CD8-positive, alpha-beta memory T cell (primary cell): ENCODE results near the gene ZP4. TPM values are rescaled to one million over a fixed set of nuclear protein-coding genes. Genes with fewer than 3 reads are reported as not detected.
A peak's percentile ranks its signal among the peaks of the same experiment; 100 is the strongest.

ENCODE experiments used
- CTCF ChIA-PET: fragments of 350-600 bp; sonication (Branson Sonifier 250); formaldehyde crosslinking; loops from one replicate; lab custom pipeline; 2021; ENCODE audit warnings: antibody characterized with exemption; lab: Charles Lee
- POLR2A ChIA-PET: fragments of 350-600 bp; sonication (Branson Sonifier 250); formaldehyde crosslinking; loops from one replicate; lab custom pipeline; 2021; ENCODE audit warnings: antibody characterized with exemption; lab: Charles Lee
- DNase-seq, 5 donors: peaks; one replicate each; pipeline versions ENCODE4 v3.0.0 to v3.0.0-alpha.2; 2020 to 2022; ENCODE audit warnings: mixed read lengths in 1 of 5
- H3K27ac ChIP-seq: one replicate; pipeline ENCODE4 v1.7.0; 2013; ENCODE audit warnings: low read depth, mild to moderate bottlenecking, low read length, moderate library complexity
- H3K27me3 ChIP-seq: 2 replicates; pipeline ENCODE4 v1.7.0; 2013; ENCODE audit warnings: low read length, mild to moderate bottlenecking; ENCODE audit not compliant: insufficient read depth, poor library complexity, severe bottlenecking
- H3K36me3 ChIP-seq: 2 replicates; pipeline ENCODE4 v1.7.0; 2013; ENCODE audit warnings: mild to moderate bottlenecking, low read length, moderate library complexity; ENCODE audit not compliant: insufficient read depth
- H3K4me1 ChIP-seq: 2 replicates; pipeline ENCODE4 v1.7.0; 2013; ENCODE audit warnings: mild to moderate bottlenecking, low read length, moderate library complexity; ENCODE audit not compliant: insufficient read depth
- H3K4me3 ChIP-seq: 2 replicates; pipeline ENCODE4 v1.7.0; 2013; ENCODE audit warnings: mild to moderate bottlenecking, low read length
- H3K9me3 ChIP-seq: 2 replicates; pipeline ENCODE4 v1.7.0; 2013; ENCODE audit warnings: mild to moderate bottlenecking, low read length
- H3K27ac Mint-ChIP-seq, 8 donors: one replicate each; pipeline ENCODE4 v1.8.0; 2020 to 2021; ENCODE audit warnings: mixed read lengths in 8 of 8, mild to moderate bottlenecking in 6 of 8, inconsistent platforms in 3 of 8, moderate library complexity in 3 of 8
- H3K27me3 Mint-ChIP-seq, 2 donors: one replicate each; pipeline ENCODE4 v1.8.0; 2020 to 2021; ENCODE audit warnings: mixed read lengths in 2 of 2, mild to moderate bottlenecking in 1 of 2, moderate library complexity in 1 of 2
- H3K36me3 Mint-ChIP-seq, 3 donors: one replicate each; pipeline ENCODE4 v1.8.0; 2020 to 2021; ENCODE audit warnings: mixed read lengths in 3 of 3, inconsistent platforms in 1 of 3, mild to moderate bottlenecking in 1 of 3
- H3K4me1 Mint-ChIP-seq, 3 donors: one replicate each; pipeline ENCODE4 v1.8.0; 2020 to 2021; ENCODE audit warnings: mixed read lengths in 3 of 3, inconsistent platforms in 1 of 3, mild to moderate bottlenecking in 1 of 3
- H3K4me3 Mint-ChIP-seq, 7 donors: one replicate each; pipeline ENCODE4 v1.8.0; 2020 to 2021; ENCODE audit warnings: mixed read lengths in 7 of 7, mild to moderate bottlenecking in 6 of 7, moderate library complexity in 4 of 7, inconsistent platforms in 2 of 7
- H3K9me3 Mint-ChIP-seq, 5 donors: one replicate each; pipeline ENCODE4 v1.8.0; 2020 to 2022; ENCODE audit warnings: mixed read lengths in 5 of 5, mild to moderate bottlenecking in 3 of 5, moderate library complexity in 2 of 5, inconsistent platforms in 1 of 5
- polyA plus RNA-seq: library from polyadenylated mRNA; unstranded; fragments of 300-500 nt; fragmentation: Illumina TruSeq; gene quantifications from one replicate; pipeline ENCODE4 v1.2.3, GENCODE V29; 2021
- total RNA-seq, 2 experiments: library from RNA; stranded (reverse); gene quantifications; one replicate each; pipeline ENCODE4 v1.2.3, GENCODE V29; 2021

ZP4 gene
- total and polyA plus RNA-seq, 3 experiments from 2014 or later = not detected

DNA sequence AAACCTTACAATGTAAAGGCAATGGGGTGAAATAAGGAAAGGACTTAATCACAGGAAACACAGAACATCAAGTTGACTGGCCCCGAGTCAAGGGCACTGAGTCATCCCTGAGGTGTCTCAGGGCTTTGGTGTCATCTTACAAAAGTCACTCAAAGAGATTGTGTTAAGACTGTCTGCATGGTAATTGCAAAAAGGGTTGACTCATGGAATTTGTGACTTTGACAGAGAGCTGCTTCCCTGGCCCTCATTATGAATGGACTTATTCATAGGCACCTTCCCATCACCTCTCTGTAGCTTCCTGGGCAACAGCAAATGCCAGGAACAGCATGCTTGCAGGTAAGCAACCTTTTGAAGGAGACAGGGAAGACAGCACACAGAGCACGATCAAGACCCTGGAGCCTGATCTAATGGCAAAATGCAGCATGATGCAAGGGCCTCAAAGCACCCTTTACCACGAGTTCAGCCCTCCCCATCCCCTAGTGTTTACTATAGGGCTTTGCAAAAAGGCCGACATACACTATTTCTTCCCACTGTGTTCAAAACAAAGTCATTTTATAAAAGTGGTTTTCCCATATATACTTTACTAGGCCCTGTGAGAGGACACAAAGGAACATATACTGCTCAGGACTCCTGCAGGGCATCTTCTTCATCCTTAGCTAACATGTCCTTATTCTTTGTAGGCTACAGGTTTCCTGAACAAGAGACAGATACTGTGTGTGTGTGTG is 17.1 kb downstream of the ZP4 start:
- ChIA-PET POLR2A (no interaction called here), CTCF (no interaction called here)
- Mint-ChIP-seq H3K4me3 (no peak overlapping the region), H3K4me1 (no peaks in the 10 kb centered on the region), H3K27me3 (no peaks in the 10 kb centered on the region), H3K27ac (no peak overlapping the region), H3K36me3 (no peaks in the 10 kb centered on the region), H3K9me3 (peaks cover 0 to 5% (median 2%) of the 10 kb centered on the region in 5 donors)
- H3K27ac ChIP-seq = no peak overlapping the region
- H3K4me1 ChIP-seq = no peaks in the 10 kb centered on the region
- no peak overlapping the region for H3K4me3 ChIP-seq
- no peak for DNase-seq
- H3K9me3 ChIP-seq = no peaks in the 10 kb centered on the region
- no peaks in the 10 kb centered on the region for H3K36me3 ChIP-seq
- H3K27me3 ChIP-seq = no peaks in the 10 kb centered on the region

DNA sequence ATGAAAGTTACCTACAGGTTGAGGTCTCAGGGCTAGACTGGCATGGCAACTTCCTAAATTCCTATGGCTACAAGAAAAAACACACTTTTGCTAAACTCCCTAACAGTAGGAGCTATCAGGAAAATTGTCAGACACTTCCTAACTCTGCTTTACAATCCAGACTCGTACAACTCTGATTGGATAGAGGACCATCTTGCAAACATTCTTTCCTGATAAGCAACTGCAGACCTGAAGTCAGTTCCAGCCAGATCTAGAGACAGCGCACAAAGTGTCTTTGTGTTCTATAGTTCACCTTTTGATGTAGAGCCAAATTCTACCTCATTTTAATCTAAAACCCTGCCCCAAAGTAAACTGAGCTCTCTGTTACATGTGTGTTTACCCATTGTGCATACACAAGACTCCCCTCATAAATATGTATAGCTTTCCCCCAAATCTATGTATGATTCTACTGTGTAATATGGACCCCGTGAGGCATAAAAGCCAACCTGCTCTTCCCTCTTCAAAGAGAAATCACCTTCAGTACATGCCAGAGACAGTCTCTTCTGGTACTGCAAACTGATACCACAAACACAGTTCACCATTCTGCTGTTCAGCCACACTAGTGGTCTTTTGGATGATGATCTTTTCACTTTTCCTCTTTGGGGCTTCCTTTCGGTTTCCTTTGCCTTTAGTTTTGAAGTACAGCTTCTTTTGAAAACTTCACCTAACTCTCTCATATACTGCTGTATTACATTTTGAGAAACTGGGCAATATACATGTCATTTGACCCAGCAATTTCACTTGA is 21.7 kb downstream of the ZP4 start:
- no peak overlapping the region for H3K4me3 Mint-ChIP-seq
- ChIA-PET CTCF (no interaction called here), POLR2A (no interaction called here)
- no peaks in the 10 kb centered on the region for H3K27me3 ChIP-seq
- H3K9me3 Mint-ChIP-seq = peaks cover 0 to 5% (median 2%) of the 10 kb centered on the region in 5 donors
- H3K36me3 Mint-ChIP-seq = no peaks in the 10 kb centered on the region
- H3K36me3 ChIP-seq = no peaks in the 10 kb centered on the region
- no peak for DNase-seq
- peaks cover 0 to 4% (median 2%) of the 10 kb centered on the region in 3 donors for H3K4me1 Mint-ChIP-seq
- no peak overlapping the region for H3K4me3 ChIP-seq
- H3K4me1 ChIP-seq = no peaks in the 10 kb centered on the region
- H3K27ac Mint-ChIP-seq = no peak overlapping the region
- no peak overlapping the region for H3K27ac ChIP-seq
- H3K9me3 ChIP-seq = no peaks in the 10 kb centered on the region
- no peaks in the 10 kb centered on the region for H3K27me3 Mint-ChIP-seq

DNA sequence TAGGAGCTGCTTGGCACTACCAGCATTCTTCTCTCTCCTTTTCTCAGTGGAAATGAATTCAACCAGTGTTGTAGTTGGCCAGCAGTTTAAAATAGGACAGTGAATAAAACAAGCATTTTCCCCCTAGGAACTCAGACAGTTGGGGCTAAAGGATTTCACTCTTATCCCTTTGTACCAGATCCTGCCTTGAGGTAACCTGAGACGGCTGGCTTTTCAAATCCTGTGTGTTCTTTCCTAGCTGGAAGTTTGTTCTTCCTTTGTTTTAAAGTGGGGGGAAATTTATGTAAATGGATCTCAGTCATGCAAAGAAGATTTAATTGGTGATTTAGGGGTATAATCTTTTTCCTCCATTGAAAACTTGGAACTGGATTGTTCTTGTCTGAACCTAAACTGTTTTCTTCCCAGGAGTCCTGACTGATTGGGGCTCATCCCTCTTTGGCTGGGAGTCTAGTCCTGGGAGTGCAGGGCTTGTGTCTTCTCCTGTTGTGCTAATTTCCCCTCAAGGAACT is 23.3 kb downstream of the ZP4 start:
- H3K4me3 Mint-ChIP-seq = no peak overlapping the region
- no peak for DNase-seq
- no peaks in the 10 kb centered on the region for H3K36me3 Mint-ChIP-seq

DNA sequence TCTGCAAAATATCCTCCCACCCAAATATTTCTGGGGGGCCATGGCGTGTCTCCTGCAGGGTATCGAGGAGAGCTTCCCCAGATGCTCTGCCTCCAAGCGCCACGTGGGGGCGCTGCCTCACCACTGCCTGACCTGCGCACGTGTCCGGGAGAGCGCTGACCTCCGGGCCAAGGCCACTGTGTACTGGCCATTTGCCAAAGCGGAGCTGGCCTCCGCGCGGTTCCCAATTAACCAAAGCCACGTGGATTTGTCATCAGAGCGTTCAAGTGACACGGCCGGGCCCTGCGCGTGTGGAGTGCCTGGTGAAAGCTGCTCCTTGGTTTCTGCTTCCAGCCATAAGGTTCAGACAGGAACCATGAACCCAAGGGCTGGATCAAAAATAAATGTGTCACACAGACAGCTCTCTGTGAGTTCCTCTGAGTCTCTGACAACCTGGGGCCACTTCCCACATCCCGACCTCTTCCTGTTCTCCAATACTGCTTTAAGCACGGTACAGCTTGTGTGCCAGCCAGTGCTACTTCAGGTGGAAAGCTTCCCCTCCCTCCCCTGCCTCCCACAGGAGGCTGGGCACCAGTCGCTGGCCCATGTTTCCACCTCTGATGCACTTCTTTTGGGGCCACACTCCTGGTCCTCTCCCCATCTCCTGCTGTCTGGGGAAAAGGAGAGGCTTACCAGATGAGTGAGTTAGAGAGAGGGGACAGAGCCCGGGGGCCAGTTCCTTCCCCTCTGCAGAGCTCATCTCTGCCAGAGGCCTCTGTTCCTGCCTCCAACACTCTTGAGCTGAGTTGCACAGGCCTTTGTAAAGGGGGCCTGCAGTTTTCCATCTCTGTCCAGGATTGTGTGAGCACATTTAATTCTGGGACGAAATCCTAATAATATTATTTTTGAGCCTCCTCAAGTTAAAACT is 26.1 kb downstream of the ZP4 start:
- Mint-ChIP-seq H3K27ac (peak overlapping the region in 1 of 8 donors; percentile 74), H3K9me3 (peaks cover 0 to 2% (median 0%) of the 10 kb centered on the region in 5 donors), H3K4me1 (peaks cover 0 to 4% (median 4%) of the 10 kb centered on the region in 3 donors), H3K27me3 (no peaks in the 10 kb centered on the region), H3K36me3 (no peaks in the 10 kb centered on the region), H3K4me3 (peak overlapping the region in 1 of 7 donors; percentile 52)
- ChIA-PET CTCF (no interaction called here), POLR2A (no interaction called here)
- H3K4me1 ChIP-seq = no peaks in the 10 kb centered on the region
- no peak overlapping the region for H3K4me3 ChIP-seq
- H3K27me3 ChIP-seq = no peaks in the 10 kb centered on the region
- H3K9me3 ChIP-seq = no peaks in the 10 kb centered on the region
- H3K36me3 ChIP-seq = no peaks in the 10 kb centered on the region
- no peak for DNase-seq
- no peak overlapping the region for H3K27ac ChIP-seq

More for the DNA sequence above, 23.3 kb downstream of the ZP4 start:
- Histone ChIP-seq H3K27ac (no peak overlapping the region), H3K4me3 (no peak overlapping the region), H3K4me1 (no peaks in the 10 kb centered on the region), H3K36me3 (no peaks in the 10 kb centered on the region), H3K27me3 (no peaks in the 10 kb centered on the region), H3K9me3 (no peaks in the 10 kb centered on the region)
- Mint-ChIP-seq H3K27me3 (no peaks in the 10 kb centered on the region), H3K4me1 (peaks cover 0 to 4% (median 4%) of the 10 kb centered on the region in 3 donors), H3K27ac (no peak overlapping the region), H3K9me3 (peaks cover 0 to 5% (median 2%) of the 10 kb centered on the region in 5 donors)
- POLR2A ChIA-PET = no interaction called here
- CTCF ChIA-PET = no interaction called here

DNA sequence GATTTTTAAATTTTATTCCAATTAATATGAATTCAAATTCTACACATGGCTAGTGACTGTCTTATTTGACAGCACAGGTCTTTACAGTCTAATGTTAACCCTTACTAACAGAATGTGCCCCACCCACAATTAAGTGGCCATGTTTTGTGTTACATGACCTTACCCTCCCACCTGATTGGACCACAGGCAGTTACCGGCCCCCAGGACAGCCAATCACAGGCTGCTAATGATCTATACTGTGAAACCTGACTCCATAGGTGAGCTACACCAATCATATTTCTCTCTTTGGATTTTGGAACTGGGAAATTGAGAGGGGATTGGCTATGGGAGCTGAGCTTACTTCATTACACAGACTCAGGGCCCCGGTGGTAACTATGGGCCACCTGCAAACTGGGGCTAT is 27.5 kb downstream of the ZP4 start:
- peaks cover 0 to 4% (median 4%) of the 10 kb centered on the region in 3 donors for H3K4me1 Mint-ChIP-seq
- Histone ChIP-seq H3K27me3 (no peaks in the 10 kb centered on the region), H3K9me3 (no peaks in the 10 kb centered on the region), H3K4me3 (no peak overlapping the region), H3K36me3 (no peaks in the 10 kb centered on the region), H3K27ac (no peak overlapping the region), H3K4me1 (no peaks in the 10 kb centered on the region)
- ChIA-PET POLR2A (no interaction called here), CTCF (no interaction called here)
- H3K27me3 Mint-ChIP-seq = no peaks in the 10 kb centered on the region
- peaks cover 0 to 2% (median 0%) of the 10 kb centered on the region in 5 donors for H3K9me3 Mint-ChIP-seq
- H3K27ac Mint-ChIP-seq = no peak overlapping the region
- H3K4me3 Mint-ChIP-seq = no peak overlapping the region
- no peaks in the 10 kb centered on the region for H3K36me3 Mint-ChIP-seq
- DNase-seq = no peak

DNA sequence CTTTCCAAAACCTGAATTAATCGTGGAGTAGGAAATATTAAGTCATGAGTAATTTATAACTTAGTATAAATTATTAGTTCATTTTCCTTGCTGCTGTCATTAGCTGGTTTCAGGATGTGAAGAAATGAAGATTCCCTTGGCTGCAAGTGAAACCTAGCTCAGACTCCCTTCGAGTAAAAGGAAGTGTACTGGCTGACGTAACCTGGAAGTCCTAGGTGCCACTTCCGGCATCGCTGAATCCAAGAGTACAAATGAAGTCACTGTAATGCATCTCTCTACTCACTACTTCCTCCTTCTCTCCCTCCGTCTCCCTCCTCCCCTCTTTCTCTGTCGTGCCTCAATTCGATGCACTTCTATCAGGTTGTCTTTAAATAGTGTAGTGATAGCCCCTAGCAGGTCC is 28.8 kb downstream of the ZP4 start:
- no peak overlapping the region for H3K4me3 Mint-ChIP-seq
- Histone ChIP-seq H3K9me3 (no peaks in the 10 kb centered on the region), H3K4me1 (no peaks in the 10 kb centered on the region), H3K27ac (no peak overlapping the region), H3K36me3 (no peaks in the 10 kb centered on the region), H3K4me3 (no peak overlapping the region), H3K27me3 (no peaks in the 10 kb centered on the region)
- peaks cover 0 to 4% (median 0%) of the 10 kb centered on the region in 5 donors for H3K9me3 Mint-ChIP-seq
- CTCF ChIA-PET = no interaction called here
- H3K36me3 Mint-ChIP-seq = no peaks in the 10 kb centered on the region
- no peak for DNase-seq
- peaks cover 0 to 4% (median 4%) of the 10 kb centered on the region in 3 donors for H3K4me1 Mint-ChIP-seq
- POLR2A ChIA-PET = no interaction called here
- H3K27me3 Mint-ChIP-seq = no peaks in the 10 kb centered on the region
- no peak overlapping the region for H3K27ac Mint-ChIP-seq

DNA sequence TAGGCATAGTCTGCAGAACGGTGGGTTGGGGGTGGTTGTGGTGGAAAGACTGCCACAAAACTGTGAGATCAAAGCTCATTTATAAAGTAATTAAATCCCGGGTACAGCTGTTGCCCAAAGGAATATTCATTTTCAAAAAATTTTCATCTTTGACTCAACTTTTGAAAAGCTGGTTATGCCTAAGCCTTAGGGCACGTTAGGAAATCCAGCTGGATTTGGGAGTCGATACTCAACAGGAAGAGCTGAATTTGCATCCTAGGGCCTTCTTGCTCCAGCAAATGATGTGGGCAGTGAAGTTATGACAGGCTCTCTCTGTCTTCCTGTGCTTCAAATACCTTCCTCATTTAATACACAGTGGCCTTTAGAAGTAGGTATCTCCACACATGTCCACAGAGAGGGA is 31.7 kb downstream of the ZP4 start:
- Mint-ChIP-seq H3K36me3 (no peaks in the 10 kb centered on the region), H3K4me1 (peaks cover 0 to 2% (median 0%) of the 10 kb centered on the region in 3 donors), H3K27ac (peak overlapping the region in 1 of 8 donors; percentile 74), H3K9me3 (peaks cover 0 to 4% (median 0%) of the 10 kb centered on the region in 5 donors), H3K27me3 (no peaks in the 10 kb centered on the region), H3K4me3 (no peak overlapping the region)
- Histone ChIP-seq H3K27me3 (no peaks in the 10 kb centered on the region), H3K27ac (no peak overlapping the region), H3K36me3 (no peaks in the 10 kb centered on the region), H3K4me3 (no peak overlapping the region), H3K9me3 (no peaks in the 10 kb centered on the region), H3K4me1 (no peaks in the 10 kb centered on the region)
- ChIA-PET POLR2A (no interaction called here), CTCF (no interaction called here)
- no peak for DNase-seq
